GM21619 (cell line): ENCODE data around the gene TGFBR3L.
"Not testable (repeated sequence)": the region's sequence is repeated elsewhere in the genome, so short reads cannot be mapped to it uniquely, and the experiment has no call there.

Source experiments
- ATAC-seq: cut with Tn5 transposase; IDR thresholded peaks from one replicate; pipeline ENCODE4 v1.9.1; 2021; ENCODE audit not compliant: unreplicated experiment

TGFBR3L gene

GRCh38 chr19:7926727-7927604, 12.3 kb downstream of the TGFBR3L start:
- ATAC-seq, result no peak

- no peak for ATAC-seq
Observed at GRCh38 chr19:7927605-7928333, 13.1 kb downstream of the TGFBR3L start.

GRCh38 chr19:7928334-7928706, 13.7 kb downstream of the TGFBR3L start:
- no peak for ATAC-seq

GRCh38 chr19:7928741-7929701, 14.4 kb downstream of the TGFBR3L start:
- ATAC-seq, result no peak

GRCh38 chr19:7930030-7930429, 15.4 kb downstream of the TGFBR3L start:
- not testable (repeated sequence) for ATAC-seq

GRCh38 chr19:7930765-7931164, 16.1 kb downstream of the TGFBR3L start:
- ATAC-seq, result no peak

- ATAC-seq, result no peak
Observed at GRCh38 chr19:7931221-7932061, 16.8 kb downstream of the TGFBR3L start.

- ATAC-seq, result no peak
Observed at GRCh38 chr19:7932276-7932929, 17.8 kb downstream of the TGFBR3L start.

- ATAC-seq, result no peak
Observed at GRCh38 chr19:7932930-7933300, 18.3 kb downstream of the TGFBR3L start.

- ATAC-seq, result no peak
Observed at GRCh38 chr19:7933411-7933810, 18.8 kb downstream of the TGFBR3L start.

GRCh38 chr19:7933828-7934725, 19.4 kb downstream of the TGFBR3L start:
- ATAC-seq, result no peak

GRCh38 chr19:7934766-7935165, 20.1 kb downstream of the TGFBR3L start:
- ATAC-seq, result no peak

- no peak for ATAC-seq
Observed at GRCh38 chr19:7940841-7941240, 26.2 kb downstream of the TGFBR3L start.

GRCh38 chr19:7941895-7942596, 27.4 kb downstream of the TGFBR3L start:
- no peak for ATAC-seq

GRCh38 chr19:7942981-7943443, 28.4 kb downstream of the TGFBR3L start:
- peak; percentile 8 for ATAC-seq

GRCh38 chr19:7943444-7944176, 29.0 kb downstream of the TGFBR3L start, which contains the start of gene TIMM44:
TIMM44 (minus strand) TSS chr19:7943666; CDS start chr19:7943651, 15 bp downstream.
- ATAC-seq, result peak; percentile 94

GRCh38 chr19:7944177-7944761, 29.6 kb downstream of the TGFBR3L start:
- peak; percentile 32 for ATAC-seq
